NB4 (cell line): ENCODE data around the gene POFUT2.

Source experiments
- DNase-seq: peaks from one replicate; pipeline ENCODE4 v3.0.0; 2010; ENCODE audit warnings: low read depth
- H3K4me3 ChIP-seq: one replicate; pipeline ENCODE4 v1.5.1; 2011; ENCODE audit warnings: mild to moderate bottlenecking, low read depth, low read length, moderate library complexity
- MAX ChIP-seq: IDR thresholded peaks from 2 replicates; pipeline ENCODE4 v1.6.1; 2011; ENCODE audit warnings: low read depth, low read length
- MYC ChIP-seq: IDR thresholded peaks from 2 replicates; pipeline ENCODE4 v1.6.1; 2011; ENCODE audit warnings: low read depth, low read length
- POLR2A ChIP-seq: IDR thresholded peaks from 2 replicates; pipeline ENCODE4 v1.6.1; 2011; ENCODE audit warnings: mild to moderate bottlenecking; ENCODE audit not compliant: insufficient read length; ENCODE audit errors: extremely low read depth
- TF ChIP-seq, protein P1 (sequence below): IDR thresholded peaks from one replicate; pipeline ENCODE4 v1.5.1; 2012; ENCODE audit warnings: low read depth, low read length

Gene POFUT2

GRCh38 chr21:45286671-45287437 lies 841 bp downstream of the POFUT2 start:
- DNase-seq = no peak
- peak overlapping the region; percentile 57 for H3K4me3 ChIP-seq
- TF ChIP-seq, protein P1, sequence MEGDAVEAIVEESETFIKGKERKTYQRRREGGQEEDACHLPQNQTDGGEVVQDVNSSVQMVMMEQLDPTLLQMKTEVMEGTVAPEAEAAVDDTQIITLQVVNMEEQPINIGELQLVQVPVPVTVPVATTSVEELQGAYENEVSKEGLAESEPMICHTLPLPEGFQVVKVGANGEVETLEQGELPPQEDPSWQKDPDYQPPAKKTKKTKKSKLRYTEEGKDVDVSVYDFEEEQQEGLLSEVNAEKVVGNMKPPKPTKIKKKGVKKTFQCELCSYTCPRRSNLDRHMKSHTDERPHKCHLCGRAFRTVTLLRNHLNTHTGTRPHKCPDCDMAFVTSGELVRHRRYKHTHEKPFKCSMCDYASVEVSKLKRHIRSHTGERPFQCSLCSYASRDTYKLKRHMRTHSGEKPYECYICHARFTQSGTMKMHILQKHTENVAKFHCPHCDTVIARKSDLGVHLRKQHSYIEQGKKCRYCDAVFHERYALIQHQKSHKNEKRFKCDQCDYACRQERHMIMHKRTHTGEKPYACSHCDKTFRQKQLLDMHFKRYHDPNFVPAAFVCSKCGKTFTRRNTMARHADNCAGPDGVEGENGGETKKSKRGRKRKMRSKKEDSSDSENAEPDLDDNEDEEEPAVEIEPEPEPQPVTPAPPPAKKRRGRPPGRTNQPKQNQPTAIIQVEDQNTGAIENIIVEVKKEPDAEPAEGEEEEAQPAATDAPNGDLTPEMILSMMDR = no peak
- TF ChIP-seq MYC = no peak
- no peak for TF ChIP-seq POLR2A
- TF ChIP-seq MAX = no peak

GRCh38 chr21:45285266-45285931 lies 2.3 kb downstream of the POFUT2 start:
- TF ChIP-seq MYC (no peak), POLR2A (no peak), MAX (no peak)
- TF ChIP-seq, protein P1 = no peak
- no peak for DNase-seq
- H3K4me3 ChIP-seq = no peak overlapping the region

GRCh38 chr21:45284456-45284741 lies 3.3 kb downstream of the POFUT2 start:
- no peak for TF ChIP-seq MYC
- TF ChIP-seq MAX = no peak
- TF ChIP-seq, protein P1 = no peak
- TF ChIP-seq POLR2A = no peak
- H3K4me3 ChIP-seq = no peak overlapping the region

GRCh38 chr21:45283611-45284455 lies 3.9 kb downstream of the POFUT2 start:
- H3K4me3 ChIP-seq = no peak overlapping the region
- TF ChIP-seq MYC (no peak), MAX (no peak), POLR2A (no peak)
- TF ChIP-seq, protein P1 = no peak
- no peak for DNase-seq

More at GRCh38 chr21:45284456-45284741, 3.3 kb downstream of the POFUT2 start:
- DNase-seq = no peak

GRCh38 chr21:45283035-45283610 lies 4.6 kb downstream of the POFUT2 start:
- no peak overlapping the region for H3K4me3 ChIP-seq
- DNase-seq = no peak
- TF ChIP-seq MAX (no peak), MYC (no peak), POLR2A (no peak)
- TF ChIP-seq, protein P1 = no peak
